IMR-90 (cell line): ENCODE measurements around the gene IFIT5. TPM values are rescaled to one million over a fixed set of nuclear protein-coding genes. Genes with fewer than 3 reads are reported as not detected.

ENCODE experiments used
- ATAC-seq: fragments of 200-7000 bp; cut with Tn5 transposase; 2 replicates; pipeline ENCODE4 v1.9.1; 2020; ENCODE audit warnings: low read depth, mild to moderate bottlenecking, moderate library complexity
- BruUV-seq: library from RNA; stranded (reverse); fragments of 400-500 nt; replicated peaks from 2 replicates; lab custom pipeline; 2021; lab: Mats Ljungman, UMichigan
- CTCF ChIA-PET: fragments of 300-600 bp; formaldehyde crosslinking; extraction: SDS; loops from one replicate; lab custom pipeline; 2021; ENCODE audit warnings: antibody characterized with exemption; lab: Yijun Ruan, JAX
- POLR2A ChIA-PET: fragments of 300-600 bp; sonication (Branson Sonifier 250); formaldehyde crosslinking; loops from one replicate; lab custom pipeline; 2022; ENCODE audit warnings: antibody characterized with exemption; ENCODE audit not compliant: unreplicated experiment; lab: Charles Lee
- DNase-seq: peaks from one replicate; pipeline ENCODE4 v3.0.0; 2013
- H2AFZ ChIP-seq: replicated peaks from 2 replicates; pipeline ENCODE3; 2013; ENCODE audit warnings: low read length, mild to moderate bottlenecking; ENCODE audit not compliant: poor library complexity
- H2AK5ac ChIP-seq: 2 replicates; pipeline ENCODE4 v1.6.1; 2013; ENCODE audit warnings: low read depth, low read length, inconsistent platforms
- H2AK9ac ChIP-seq: replicated peaks from 2 replicates; pipeline ENCODE3; 2013; ENCODE audit warnings: mild to moderate bottlenecking, low read depth, low read length, moderate library complexity; ENCODE audit not compliant: poor library complexity
- H2BK120ac ChIP-seq: 2 replicates; pipeline ENCODE4 v1.6.1; 2013; ENCODE audit warnings: low read depth, low read length, inconsistent platforms
- H2BK15ac ChIP-seq: 3 replicates; pipeline ENCODE4 v1.6.1; 2013; ENCODE audit warnings: low read depth, low read length, inconsistent platforms
- H2BK20ac ChIP-seq: 2 replicates; pipeline ENCODE4 v1.6.1; 2013; ENCODE audit warnings: low read depth, mild to moderate bottlenecking, inconsistent platforms, low read length, moderate library complexity
- H2BK5ac ChIP-seq: 2 replicates; pipeline ENCODE4 v1.6.1; 2013; ENCODE audit warnings: mild to moderate bottlenecking, low read depth, low read length, inconsistent platforms; ENCODE audit not compliant: poor library complexity, severe bottlenecking
- H3K14ac ChIP-seq: replicated peaks from 2 replicates; pipeline ENCODE4 v1.6.1; 2013; ENCODE audit warnings: low read depth, low read length, inconsistent platforms
- H3K18ac ChIP-seq: 2 replicates; pipeline ENCODE4 v1.6.1; 2013; ENCODE audit warnings: low read depth, low read length, control low read depth
- H3K23ac ChIP-seq: 2 replicates; pipeline ENCODE4 v1.6.1; 2013; ENCODE audit warnings: low read depth, low read length, inconsistent platforms
- H3K27ac ChIP-seq: 2 replicates; pipeline ENCODE4 v1.5.1; 2013; ENCODE audit warnings: mild to moderate bottlenecking, control low read depth, low read length; ENCODE audit not compliant: insufficient read depth
- H3K27me3 ChIP-seq: 2 replicates; pipeline ENCODE4 v1.6.1; 2013; ENCODE audit warnings: low read length; ENCODE audit not compliant: control insufficient read depth, insufficient read depth
- H3K36me3 ChIP-seq: 2 replicates; pipeline ENCODE4 v1.6.1; 2013; ENCODE audit warnings: low read length, mixed read lengths; ENCODE audit not compliant: control insufficient read depth, insufficient read depth
- H3K4ac ChIP-seq: 2 replicates; pipeline ENCODE4 v1.6.1; 2013; ENCODE audit warnings: low read depth, low read length, inconsistent platforms
- H3K4me1 ChIP-seq: 2 replicates; pipeline ENCODE4 v1.6.1; 2013; ENCODE audit warnings: low read length, mixed read lengths; ENCODE audit not compliant: control insufficient read depth, insufficient read depth
- H3K4me2 ChIP-seq: 2 replicates; pipeline ENCODE4 v1.6.1; 2013; ENCODE audit warnings: low read depth, mild to moderate bottlenecking, control low read depth, low read length, moderate library complexity
- H3K4me3 ChIP-seq: 2 replicates; pipeline ENCODE4 v1.5.1; 2013; ENCODE audit warnings: low read depth, mild to moderate bottlenecking, control low read depth, low read length, moderate library complexity; ENCODE audit not compliant: insufficient read depth
- H3K56ac ChIP-seq: 2 replicates; pipeline ENCODE4 v1.6.1; 2013; ENCODE audit warnings: low read length, inconsistent platforms; ENCODE audit not compliant: insufficient read depth; ENCODE audit errors: extremely low read depth
- H3K79me1 ChIP-seq, 2 experiments: 2 replicates each; pipeline ENCODE4 v1.6.1; 2013; ENCODE audit warnings: low read length in 2 of 2, inconsistent platforms in 1 of 2, low read depth in 1 of 2
- H3K9ac ChIP-seq: 2 replicates; pipeline ENCODE4 v1.6.1; 2013; ENCODE audit warnings: low read depth, low read length, control low read depth
- H3K9me1 ChIP-seq: 2 replicates; pipeline ENCODE4 v1.6.1; 2013; ENCODE audit warnings: low read length, inconsistent platforms; ENCODE audit not compliant: insufficient read depth
- H3K9me3 ChIP-seq: 2 replicates; pipeline ENCODE4 v1.6.1; 2013; ENCODE audit warnings: low read length; ENCODE audit not compliant: control insufficient read depth, insufficient read depth
- H4K20me1 ChIP-seq: 2 replicates; pipeline ENCODE4 v1.6.1; 2013; ENCODE audit warnings: low read length, inconsistent platforms; ENCODE audit not compliant: insufficient read depth
- H4K5ac ChIP-seq: 2 replicates; pipeline ENCODE4 v1.6.1; 2013; ENCODE audit warnings: mild to moderate bottlenecking, low read depth, low read length, control low read depth
- H4K8ac ChIP-seq, 2 experiments: 2 replicates each; pipeline ENCODE4 v1.6.1; 2013; ENCODE audit warnings: low read depth in 2 of 2, low read length in 2 of 2, control low read depth in 1 of 2, inconsistent platforms in 1 of 2
- H4K91ac ChIP-seq: 2 replicates; pipeline ENCODE4 v1.6.1; 2013; ENCODE audit warnings: low read depth, low read length, inconsistent platforms; ENCODE audit not compliant: insufficient read depth
- BHLHE40 ChIP-seq: fragments of 150-350 bp; IDR thresholded peaks from 2 replicates; pipeline ENCODE4 v1.6.1; 2016; ENCODE audit warnings: mild to moderate bottlenecking, low read depth, low read length
- CHD1 ChIP-seq: IDR thresholded peaks from 2 replicates; pipeline ENCODE4 v1.6.1; 2012; ENCODE audit warnings: low read depth, low read length, improper control_type of control experiment
- ELK1 ChIP-seq: fragments of 150-350 bp; IDR thresholded peaks from 2 replicates; pipeline ENCODE4 v1.6.1; 2016; ENCODE audit warnings: low read depth, mild to moderate bottlenecking, low read length, moderate library complexity, borderline replicate concordance
- FOS ChIP-seq: fragments of 150-350 bp; IDR thresholded peaks from 2 replicates; pipeline ENCODE4 v1.6.1; 2016; ENCODE audit warnings: low read depth, low read length
- MAZ ChIP-seq: IDR thresholded peaks from 2 replicates; pipeline ENCODE4 v1.6.1; 2012; ENCODE audit warnings: low read depth, mild to moderate bottlenecking, low read length, improper control_type of control experiment, moderate library complexity, borderline replicate concordance
- MXI1 ChIP-seq: IDR thresholded peaks from 2 replicates; pipeline ENCODE4 v1.6.1; 2012; ENCODE audit warnings: low read depth, mild to moderate bottlenecking, low read length, moderate library complexity, borderline replicate concordance
- POLR2A ChIP-seq: IDR thresholded peaks from 2 replicates; pipeline ENCODE4 v1.6.1; 2012; ENCODE audit warnings: mild to moderate bottlenecking, low read depth, low read length
- RAD21 ChIP-seq: IDR thresholded peaks from 2 replicates; pipeline ENCODE4 v1.6.1; 2012; ENCODE audit warnings: low read length, improper control_type of control experiment
- USF2 ChIP-seq: fragments of 150-350 bp; IDR thresholded peaks from 2 replicates; pipeline ENCODE4 v1.6.1; 2017; ENCODE audit warnings: mild to moderate bottlenecking, antibody characterized with exemption, low read length, low read depth
- whole genome bisulfite sequencing, 2 experiments: methylation state at CpG; one replicate each; pipeline versions ENCODE4 v1.1.5 to v1.1.7; 2013; ENCODE audit warnings: missing lambda C conversion rate in 2 of 2; ENCODE audit not compliant: insufficient read length in 1 of 2; ENCODE audit errors: extremely low coverage in 2 of 2; 5-methylcytosine and 5-hydroxymethylcytosine counted together
- dilution Hi-C: fragments of 300-500 bp; cut with HindIII; formaldehyde crosslinking; loops from one replicate; pipeline ENCODE4 v1.14.3; 2018; ENCODE audit warnings: low sequenced_read_pairs; ENCODE audit not compliant: unreplicated experiment
- in situ Hi-C: fragments of 300-500 bp; cut with MboI; formaldehyde crosslinking; loops from 3 replicates; pipeline ENCODE4 v1.14.3; 2019; ENCODE audit warnings: low sequenced_read_pairs, inconsistent platforms, mixed read lengths
- intact Hi-C: fragments of 100-400 bp; cut with micrococcal nuclease; formaldehyde crosslinking; loops from 2 replicates; pipeline ENCODE4 v1.10.0; 2022
- polyA plus RNA-seq, 3 experiments: library from polyadenylated mRNA; depleted of rRNA; stranded (reverse); fragments of >200 nt; gene quantifications; 2 replicates each; pipeline ENCODE4 v1.2.3, GENCODE V29; 2012; ENCODE audit warnings: low replicate concordance in 1 of 3
- total RNA-seq: library from RNA; depleted of rRNA; stranded (reverse); fragments of >200 nt; gene quantifications from 2 replicates; pipeline ENCODE4 v1.2.3, GENCODE V29; 2012

Gene IFIT5
- total and polyA plus RNA-seq, 2 of the 4 experiments (the other 2 are of a cell fraction): 5.2 to 18.1 TPM

- in situ Hi-C loops (no loop called here), intact Hi-C loops (no loop called here), dilution Hi-C loops (no loop called here)
- peak overlapping the region; percentile 99; the same call in 1 of the 2 replicates for H3K23ac ChIP-seq
- ChIA-PET POLR2A (interaction anchor here (1.1 kb wide), 1 partner anchor 21 kb away, joined by 10 read pairs; the partner anchor contains the start of gene IFIT1), CTCF (interaction anchor here (1.0 kb wide), 1 partner anchor 151 kb away, joined by 3 read pairs; no protein-coding TSS in a partner anchor)
- DNase-seq (no peak), ATAC-seq (no peak)
- H3K36me3 ChIP-seq: peaks cover 4% of the 10 kb centered on the region
- no peak overlapping the region for H4K5ac ChIP-seq
- no peak overlapping the region for H2BK20ac ChIP-seq
- no peak overlapping the region for H2AFZ ChIP-seq
- TF ChIP-seq FOS (no peak), CHD1 (no peak), RAD21 (no peak), POLR2A (no peak), BHLHE40 (no peak), MXI1 (no peak), USF2 (no peak), MAZ (no peak), ELK1 (no peak)
- 100% methylated on average over 2 of the region's 7 CpGs; no CpG with 5 or more reads in 1 of the 2 experiments for WGBS, 2 experiments
- no peak overlapping the region for H2BK5ac ChIP-seq
- H3K4ac ChIP-seq: no peak overlapping the region
- no peak overlapping the region for H2AK9ac ChIP-seq
- H3K56ac ChIP-seq: no peak overlapping the region
- no peak overlapping the region for H4K8ac ChIP-seq
- H3K4me1 ChIP-seq: peaks cover 4% of the 10 kb centered on the region
- H4K91ac ChIP-seq: no peak overlapping the region
- no peaks in the 10 kb centered on the region for H4K20me1 ChIP-seq
- no peak overlapping the region for H2AK5ac ChIP-seq
- no peak overlapping the region for H2BK120ac ChIP-seq
- no peak overlapping the region; the same call in 1 of the 2 replicates for H3K4me2 ChIP-seq
- H3K14ac ChIP-seq: no peak overlapping the region
- H3K27me3 ChIP-seq: no peaks in the 10 kb centered on the region
- no peak overlapping the region for H3K18ac ChIP-seq
- peaks cover 17 to 38% of the 10 kb centered on the region in 2 experiments; a peak in 3 of 4 replicates for H3K79me1 ChIP-seq
- BruUV-seq: no TSS peak
- H2BK15ac ChIP-seq: no peak overlapping the region
- no peak overlapping the region for H3K9ac ChIP-seq
- H3K9me3 ChIP-seq: no peaks in the 10 kb centered on the region
- 0 out of 2 replicates have a peak, but pooled peaks cover 6% of the 10 kb centered on the region for H3K9me1 ChIP-seq
- H3K27ac ChIP-seq: no peak overlapping the region
- H3K4me3 ChIP-seq: no peak overlapping the region
Observed at GRCh38 chr10:89413398-89413912, 913 bp upstream of the IFIT5 start.
